H9 (cell line): ENCODE data around the gene MAPK4. TPM values are rescaled to one million over a fixed set of nuclear protein-coding genes. Genes with fewer than 3 reads are reported as not detected.

Source experiments
- DNase-seq: peaks from one replicate; pipeline ENCODE4 v3.0.0-alpha.2; 2017
- H2AFZ ChIP-seq: one replicate; pipeline ENCODE4 v1.6.1; 2013; ENCODE audit warnings: mild to moderate bottlenecking, low read length, control low read depth, moderate library complexity
- H2AK5ac ChIP-seq: 2 replicates; pipeline ENCODE4 v1.6.1; 2013; ENCODE audit warnings: low read length, control low read depth, mixed read lengths; ENCODE audit not compliant: insufficient read length
- H2BK120ac ChIP-seq: one replicate; pipeline ENCODE4 v1.6.1; 2013; ENCODE audit warnings: low read depth, mild to moderate bottlenecking, low read length, control low read depth, inconsistent platforms; ENCODE audit not compliant: poor library complexity, severe bottlenecking
- H2BK12ac ChIP-seq: 2 replicates; pipeline ENCODE4 v1.6.1; 2013; ENCODE audit warnings: low read length, control low read depth, mixed read lengths, low read depth; ENCODE audit not compliant: insufficient read length
- H2BK15ac ChIP-seq: 2 replicates; pipeline ENCODE4 v1.6.1; 2013; ENCODE audit warnings: low read depth, low read length, control low read depth
- H2BK20ac ChIP-seq: one replicate; pipeline ENCODE4 v1.6.1; 2013; ENCODE audit warnings: low read depth, mild to moderate bottlenecking, low read length, control low read depth, inconsistent platforms; ENCODE audit not compliant: poor library complexity, severe bottlenecking
- H2BK5ac ChIP-seq: 2 replicates; pipeline ENCODE4 v1.6.1; 2013; ENCODE audit warnings: low read length, control low read depth, mixed read lengths; ENCODE audit not compliant: insufficient read length
- H3K14ac ChIP-seq: 2 replicates; pipeline ENCODE4 v1.6.1; 2013; ENCODE audit warnings: low read length, control low read depth; ENCODE audit not compliant: insufficient read depth
- H3K18ac ChIP-seq: 2 replicates; pipeline ENCODE4 v1.6.1; 2013; ENCODE audit warnings: low read depth, mild to moderate bottlenecking, mixed read lengths, low read length, control low read depth; ENCODE audit not compliant: insufficient read length
- H3K23ac ChIP-seq: 2 replicates; pipeline ENCODE4 v1.6.1; 2013; ENCODE audit warnings: low read length, control low read depth, mixed read lengths, low read depth; ENCODE audit not compliant: insufficient read length
- H3K23me2 ChIP-seq: 2 replicates; pipeline ENCODE4 v1.6.1; 2013; ENCODE audit warnings: low read depth, mild to moderate bottlenecking, mixed read lengths, low read length, control low read depth; ENCODE audit not compliant: insufficient read length, poor library complexity, severe bottlenecking
- H3K27ac ChIP-seq: 2 replicates; pipeline ENCODE4 v1.5.1; 2013; ENCODE audit warnings: low read length, control low read depth, mixed read lengths, low read depth; ENCODE audit not compliant: insufficient read length
- H3K27me3 ChIP-seq: 2 replicates; pipeline ENCODE4 v1.6.1; 2013; ENCODE audit warnings: low read length, control low read depth, inconsistent platforms; ENCODE audit not compliant: insufficient read depth
- H3K4ac ChIP-seq: 2 replicates; pipeline ENCODE4 v1.6.1; 2013; ENCODE audit warnings: low read depth, mild to moderate bottlenecking, control low read depth, inconsistent platforms, low read length, moderate library complexity
- H3K4me1 ChIP-seq: 2 replicates; pipeline ENCODE4 v1.6.1; 2013; ENCODE audit warnings: low read length, control low read depth, inconsistent platforms; ENCODE audit not compliant: insufficient read depth
- H3K4me2 ChIP-seq: 2 replicates; pipeline ENCODE4 v1.6.1; 2013; ENCODE audit warnings: low read length, control low read depth, mixed read lengths; ENCODE audit not compliant: insufficient read length, insufficient read depth
- H3K56ac ChIP-seq: 2 replicates; pipeline ENCODE4 v1.6.1; 2013; ENCODE audit warnings: low read depth, mild to moderate bottlenecking, mixed read lengths, low read length, control low read depth; ENCODE audit not compliant: insufficient read length
- H3K79me1 ChIP-seq: 2 replicates; pipeline ENCODE4 v1.6.1; 2013; ENCODE audit warnings: low read depth, mild to moderate bottlenecking, moderate library complexity, low read length, control low read depth, inconsistent platforms; ENCODE audit not compliant: insufficient read depth, poor library complexity, severe bottlenecking
- H3K79me2 ChIP-seq: 2 replicates; pipeline ENCODE4 v1.6.1; 2013; ENCODE audit warnings: low read length, control low read depth, inconsistent platforms; ENCODE audit not compliant: insufficient read depth
- H3K9ac ChIP-seq: 2 replicates; pipeline ENCODE4 v1.6.1; 2013; ENCODE audit warnings: low read length, control low read depth, mixed read lengths; ENCODE audit not compliant: insufficient read length; ENCODE audit errors: extremely low read depth
- H3K9me3 ChIP-seq: one replicate; pipeline ENCODE4 v1.6.1; 2013; ENCODE audit warnings: low read depth, low read length, inconsistent platforms; ENCODE audit not compliant: control insufficient read depth
- H3T11ph ChIP-seq: one replicate; pipeline ENCODE4 v1.6.1; 2013; ENCODE audit warnings: mild to moderate bottlenecking, low read length, control low read depth, inconsistent platforms
- H4K20me1 ChIP-seq: one replicate; pipeline ENCODE4 v1.6.1; 2013; ENCODE audit not compliant: control insufficient read depth, insufficient read length, insufficient read depth
- H4K5ac ChIP-seq: 2 replicates; pipeline ENCODE4 v1.6.1; 2013; ENCODE audit warnings: low read depth, mild to moderate bottlenecking, mixed read lengths, low read length, control low read depth; ENCODE audit not compliant: insufficient read length
- H4K8ac ChIP-seq: replicated peaks from 2 replicates; pipeline ENCODE4 v1.6.1; 2013; ENCODE audit warnings: low read length, control low read depth, mixed read lengths, low read depth; ENCODE audit not compliant: insufficient read length
- H4K91ac ChIP-seq: 2 replicates; pipeline ENCODE4 v1.6.1; 2013; ENCODE audit warnings: low read depth, mild to moderate bottlenecking, moderate library complexity, mixed read lengths, low read length, control low read depth; ENCODE audit not compliant: insufficient read length
- H3K27ac Mint-ChIP-seq, 3 experiments: 2 replicates in 2 of 3; 3 replicates in 1 of 3; pipeline ENCODE4 v1.8.0; 2020 to 2021; ENCODE audit warnings: mixed read lengths in 3 of 3, mild to moderate bottlenecking in 1 of 3, moderate library complexity in 1 of 3
- H3K27me3 Mint-ChIP-seq: 2 replicates; pipeline ENCODE4 v1.8.0; 2021; ENCODE audit warnings: low read depth, mild to moderate bottlenecking, moderate library complexity, mixed read lengths
- H3K36me3 Mint-ChIP-seq, 3 experiments: 2 replicates in 2 of 3; 3 replicates in 1 of 3; pipeline ENCODE4 v1.8.0; 2020 to 2021; ENCODE audit warnings: low read depth in 3 of 3, mixed read lengths in 3 of 3; ENCODE audit not compliant: insufficient read depth in 1 of 3
- H3K4me1 Mint-ChIP-seq, 2 experiments: 2 replicates each; pipeline ENCODE4 v1.8.0; 2020; ENCODE audit warnings: mixed read lengths in 2 of 2
- H3K4me3 Mint-ChIP-seq, 2 experiments: 2 replicates in 1 of 2; 3 replicates in 1 of 2; pipeline ENCODE4 v1.8.0; 2020 to 2021; ENCODE audit warnings: mild to moderate bottlenecking in 2 of 2, mixed read lengths in 2 of 2, moderate library complexity in 1 of 2
- H3K9me3 Mint-ChIP-seq, 2 experiments: 2 replicates in 1 of 2; 3 replicates in 1 of 2; pipeline ENCODE4 v1.8.0; 2020; ENCODE audit warnings: mild to moderate bottlenecking in 2 of 2, mixed read lengths in 2 of 2, moderate library complexity in 1 of 2
- WGBS: extraction: QIAGEN DNeasy Blood & Tissue Kit; methylation state at CpG from one replicate; pipeline ENCODE4 v1.1.7; 2013; ENCODE audit warnings: missing lambda C conversion rate, low lambda C conversion rate, mixed read lengths; ENCODE audit not compliant: insufficient read length; ENCODE audit errors: extremely low coverage; 5-methylcytosine and 5-hydroxymethylcytosine counted together
- total RNA-seq: library from RNA; stranded (reverse); gene quantifications from 2 replicates; pipeline ENCODE4 v1.2.1, GENCODE V29; 2021
- TF ChIP-seq, protein P1 (sequence below): fragments of 200-600 bp; sonication (generic); conservative IDR thresholded peaks from 3 replicates; pipeline ENCODE4 v1.8.0; 2021; ENCODE audit warnings: antibody characterized with exemption, mild to moderate bottlenecking

MAPK4 gene
- total RNA-seq, 1 experiment from 2014 or later: 1.6 TPM

DNA sequence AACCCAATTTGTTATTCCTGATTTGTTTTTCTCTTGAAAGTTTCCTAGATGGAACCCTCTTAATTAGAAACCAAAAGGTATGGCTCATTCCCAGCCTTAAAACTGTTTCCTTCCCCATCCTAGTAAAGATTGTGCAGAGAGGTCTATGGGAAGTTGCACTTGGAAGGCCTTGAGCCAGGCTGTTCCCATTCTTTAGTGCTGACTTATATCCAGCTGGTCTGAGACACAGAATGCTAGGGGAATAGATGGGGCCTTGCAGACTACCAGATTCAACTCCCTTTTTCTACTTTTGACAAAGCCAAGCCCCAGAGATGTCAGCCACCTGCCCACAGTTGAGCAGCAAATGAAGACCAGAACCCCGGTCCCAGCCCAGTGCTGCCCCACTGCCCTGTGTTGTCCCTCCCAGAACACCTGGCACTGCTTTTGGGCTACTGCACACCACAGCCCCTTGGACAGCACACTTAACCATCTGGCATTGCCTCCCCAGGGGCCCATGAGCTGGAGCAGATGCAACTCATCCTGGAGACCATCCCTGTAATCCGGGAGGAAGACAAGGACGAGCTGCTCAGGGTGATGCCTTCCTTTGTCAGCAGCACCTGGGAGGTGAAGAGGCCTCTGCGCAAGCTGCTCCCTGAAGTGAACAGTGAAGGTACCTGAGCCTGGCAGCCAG, 161.7 kb downstream of the MAPK4 start:
- H3K79me1 ChIP-seq: no peaks in the 10 kb centered on the region
- Mint-ChIP-seq H3K36me3 (peaks cover 0 to 5% (median 4%) of the 10 kb centered on the region in 3 experiments; a peak in 3 of 7 replicates), H3K9me3 (no peaks in the 10 kb centered on the region), H3K4me1 (peaks cover 7 to 8% of the 10 kb centered on the region in 2 experiments), H3K4me3 (no peak overlapping the region), H3K27me3 (no peaks in the 10 kb centered on the region; the same call in 1 of the 2 replicates), H3K27ac (no peak overlapping the region)
- H3K23me2 ChIP-seq: no peaks in the 10 kb centered on the region
- H3K23ac ChIP-seq: no peak overlapping the region
- H4K20me1 ChIP-seq: no peaks in the 10 kb centered on the region
- H3K18ac ChIP-seq: no peak overlapping the region
- no peak for DNase-seq
- no peak overlapping the region for H3T11ph ChIP-seq
- no peak overlapping the region for H2AK5ac ChIP-seq
- no peaks in the 10 kb centered on the region for H3K79me2 ChIP-seq
- no peak overlapping the region; the same call in 1 of the 2 replicates for H3K14ac ChIP-seq
- H3K27me3 ChIP-seq: no peaks in the 10 kb centered on the region
- no peak overlapping the region for H4K5ac ChIP-seq
- no peak overlapping the region for H3K4ac ChIP-seq
- no peak overlapping the region for H4K91ac ChIP-seq
- H3K27ac ChIP-seq: no peak overlapping the region
- H2BK15ac ChIP-seq: no peak overlapping the region
- no peak overlapping the region for H3K9ac ChIP-seq
- H4K8ac ChIP-seq: no peak overlapping the region
- H2AFZ ChIP-seq: no peak overlapping the region
- no peaks in the 10 kb centered on the region for H3K9me3 ChIP-seq
- H2BK120ac ChIP-seq: no peak overlapping the region
- TF ChIP-seq, protein P1, sequence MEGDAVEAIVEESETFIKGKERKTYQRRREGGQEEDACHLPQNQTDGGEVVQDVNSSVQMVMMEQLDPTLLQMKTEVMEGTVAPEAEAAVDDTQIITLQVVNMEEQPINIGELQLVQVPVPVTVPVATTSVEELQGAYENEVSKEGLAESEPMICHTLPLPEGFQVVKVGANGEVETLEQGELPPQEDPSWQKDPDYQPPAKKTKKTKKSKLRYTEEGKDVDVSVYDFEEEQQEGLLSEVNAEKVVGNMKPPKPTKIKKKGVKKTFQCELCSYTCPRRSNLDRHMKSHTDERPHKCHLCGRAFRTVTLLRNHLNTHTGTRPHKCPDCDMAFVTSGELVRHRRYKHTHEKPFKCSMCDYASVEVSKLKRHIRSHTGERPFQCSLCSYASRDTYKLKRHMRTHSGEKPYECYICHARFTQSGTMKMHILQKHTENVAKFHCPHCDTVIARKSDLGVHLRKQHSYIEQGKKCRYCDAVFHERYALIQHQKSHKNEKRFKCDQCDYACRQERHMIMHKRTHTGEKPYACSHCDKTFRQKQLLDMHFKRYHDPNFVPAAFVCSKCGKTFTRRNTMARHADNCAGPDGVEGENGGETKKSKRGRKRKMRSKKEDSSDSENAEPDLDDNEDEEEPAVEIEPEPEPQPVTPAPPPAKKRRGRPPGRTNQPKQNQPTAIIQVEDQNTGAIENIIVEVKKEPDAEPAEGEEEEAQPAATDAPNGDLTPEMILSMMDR: no peak
- H2BK12ac ChIP-seq: no peak overlapping the region
- H3K56ac ChIP-seq: no peak overlapping the region
- H3K4me2 ChIP-seq: no peak overlapping the region
- peaks cover 4% of the 10 kb centered on the region; the same call in 1 of the 2 replicates for H3K4me1 ChIP-seq
- WGBS: no CpG with 5 or more reads among the region's 4 CpGs
- H2BK20ac ChIP-seq: no peak overlapping the region
- no peak overlapping the region for H2BK5ac ChIP-seq
